Measurements from ENCODE around the gene AARS2.
"Not testable (repeated sequence)": the region's sequence is repeated elsewhere in the genome, so short reads cannot be mapped to it uniquely, and the experiment has no call there.

The AARS2 gene

DNA sequence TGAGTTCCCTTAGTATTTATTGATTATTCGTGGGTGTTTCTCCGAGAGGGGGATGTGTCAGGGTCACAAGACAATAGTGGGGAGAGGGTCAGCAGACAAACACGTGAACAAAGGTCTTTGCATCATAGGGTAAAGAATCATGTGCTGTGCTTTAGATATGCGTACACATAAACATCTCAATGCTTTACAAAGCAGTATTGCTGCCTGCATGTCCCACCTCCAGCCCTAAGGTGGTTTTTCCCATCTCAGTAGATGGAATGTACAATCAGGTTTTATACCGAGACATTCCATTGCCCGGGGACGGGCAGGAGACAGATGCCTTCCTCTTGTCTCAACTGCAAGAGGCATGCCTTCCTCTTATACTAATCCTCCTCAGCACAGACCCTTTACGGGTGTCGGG lies 15.1 kb upstream of the AARS2 start:
- not testable (repeated sequence) for DNase-seq

DNA sequence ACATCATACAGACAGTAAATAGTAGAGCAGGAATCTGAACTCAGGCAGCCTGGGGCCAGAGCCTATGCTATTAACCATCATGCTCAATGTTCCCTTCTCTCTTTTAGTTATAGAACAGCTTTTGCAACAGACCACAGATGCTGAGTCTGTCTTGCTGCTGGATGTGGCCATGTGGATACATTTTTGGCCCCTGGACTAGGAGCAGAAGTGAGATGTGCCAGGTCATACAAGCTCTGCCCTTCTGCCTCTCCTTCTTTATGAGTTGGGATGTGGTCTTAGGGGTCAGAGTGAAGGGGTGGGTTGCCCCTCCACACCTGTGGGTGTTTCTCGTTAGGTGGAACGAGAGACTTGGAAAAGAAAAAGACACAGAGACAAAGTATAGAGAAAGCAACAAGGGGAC lies 14.6 kb upstream of the AARS2 start:
- no peak for DNase-seq

DNA sequence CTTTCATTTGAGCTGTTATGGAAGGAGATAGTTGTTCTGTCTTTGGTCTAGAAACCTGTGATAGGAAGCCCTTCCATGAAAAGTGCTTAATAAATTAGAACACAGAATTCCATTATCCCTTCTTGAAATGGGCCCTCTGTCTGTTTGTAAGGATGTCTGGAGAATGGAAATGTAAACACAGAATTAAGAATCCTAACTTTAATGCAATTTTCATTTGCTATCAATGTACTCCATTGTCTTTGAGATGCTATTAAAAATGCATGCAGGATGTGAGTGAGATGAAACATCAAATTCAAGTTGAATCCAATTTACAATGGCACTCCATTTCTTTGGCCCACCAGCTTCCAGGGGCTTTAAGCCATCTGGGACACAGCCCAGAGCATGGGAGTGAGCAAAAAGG lies 13.9 kb upstream of the AARS2 start:
- DNase-seq: no peak

DNA sequence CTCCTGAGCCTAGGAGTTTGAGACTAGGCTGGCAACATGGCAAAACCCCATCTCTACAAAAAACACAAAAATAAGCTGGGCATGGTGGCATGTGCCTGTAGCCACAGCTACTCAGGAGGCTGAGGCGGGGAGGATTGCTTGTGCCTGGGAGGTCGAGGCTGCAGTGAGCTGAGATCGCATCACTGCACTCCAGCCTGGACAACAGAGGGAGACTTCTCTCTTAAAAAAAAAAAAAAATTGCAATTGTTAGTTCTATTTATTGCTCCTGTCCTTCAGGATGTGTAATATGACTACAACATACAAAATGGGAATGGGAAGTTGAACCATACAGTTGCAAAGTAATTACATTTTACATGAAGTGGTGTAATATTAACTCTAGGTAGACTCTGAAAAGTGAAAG lies 8.1 kb upstream of the AARS2 start:
- no peak for DNase-seq

DNA sequence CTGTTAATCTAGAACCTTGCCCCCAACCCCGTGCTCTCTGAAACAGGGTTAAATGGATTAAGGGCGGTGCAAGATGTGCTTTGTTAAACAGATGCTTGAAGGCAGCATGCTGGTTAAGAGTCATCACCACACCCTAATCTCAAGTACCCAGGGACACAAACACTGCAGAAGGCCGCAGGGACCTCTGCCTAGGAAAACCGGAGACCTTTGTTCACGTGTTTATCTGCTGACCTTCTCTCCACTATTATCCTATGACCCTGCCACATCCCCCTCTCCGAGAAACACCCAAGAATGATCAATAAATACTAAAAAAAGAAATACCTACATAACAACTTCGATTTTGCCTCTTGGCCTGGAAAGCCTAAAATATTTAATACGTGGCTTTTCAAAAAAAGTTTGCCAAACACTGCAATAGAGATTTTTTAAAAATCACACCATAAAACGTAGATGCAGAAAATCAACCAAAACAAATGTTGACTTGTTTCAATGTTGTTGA lies 4.0 kb upstream of the AARS2 start:
- DNase-seq: not testable (repeated sequence)

DNA sequence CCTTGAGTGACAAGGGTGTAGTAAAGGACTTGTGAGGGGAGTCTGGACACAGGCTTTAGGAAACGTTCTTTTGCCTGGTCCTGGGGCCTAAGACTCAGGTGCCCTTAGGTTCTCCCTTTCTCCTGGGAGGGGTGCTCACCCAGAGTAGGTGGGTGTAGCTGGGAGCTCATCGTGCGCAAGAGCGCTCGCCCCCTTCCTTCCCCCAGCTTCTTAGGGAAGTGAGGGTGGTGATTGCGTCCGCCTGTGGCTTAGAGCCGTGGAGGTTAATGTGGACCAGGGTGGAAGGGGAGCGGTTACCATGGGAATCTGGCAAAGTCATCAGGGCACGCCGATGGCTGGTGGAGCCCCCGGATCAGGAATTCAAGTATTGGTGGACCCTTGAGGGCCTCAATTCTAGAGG lies 3.3 kb upstream of the AARS2 start:
- DNase-seq: no peak

DNA sequence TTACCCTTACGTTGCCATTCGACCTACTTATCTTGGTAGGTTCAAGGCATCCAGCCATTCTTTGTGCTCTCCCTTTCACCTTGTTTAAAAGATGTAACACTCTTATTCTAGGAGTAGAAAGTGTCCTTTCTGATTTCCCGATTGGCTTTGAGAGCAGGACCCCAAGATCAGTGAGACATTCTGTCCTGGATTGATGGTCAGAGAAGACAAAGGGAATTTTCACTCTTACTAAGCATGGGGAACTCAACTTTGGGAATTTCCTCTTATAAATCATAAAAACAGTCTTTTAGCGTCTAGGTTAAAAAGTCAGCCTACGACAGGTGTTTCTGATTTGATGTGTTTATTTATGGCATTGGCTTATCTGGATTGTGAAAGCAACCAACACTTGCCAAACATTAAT lies 2.8 kb upstream of the AARS2 start:
- no peak for DNase-seq

DNA sequence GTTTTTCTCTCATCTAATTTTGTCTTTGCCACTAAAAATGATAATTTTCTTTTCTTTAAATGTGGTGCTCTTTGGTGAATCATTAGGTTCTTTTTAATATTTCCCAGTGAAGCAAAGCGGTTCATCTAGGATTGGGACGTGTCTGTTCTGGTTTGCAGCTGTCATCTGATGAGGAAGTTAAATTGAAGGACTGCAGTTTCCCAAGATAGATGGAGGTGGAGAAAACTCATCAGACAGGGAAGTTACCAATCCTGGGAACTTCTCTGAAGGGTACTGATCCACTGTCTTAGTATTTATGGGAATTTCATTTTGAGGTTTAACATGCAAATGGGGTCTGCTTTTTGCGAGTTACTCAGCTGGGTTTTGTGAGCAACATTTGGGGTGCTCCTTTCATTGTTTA lies 2.4 kb upstream of the AARS2 start:
- DNase-seq: no peak

DNA sequence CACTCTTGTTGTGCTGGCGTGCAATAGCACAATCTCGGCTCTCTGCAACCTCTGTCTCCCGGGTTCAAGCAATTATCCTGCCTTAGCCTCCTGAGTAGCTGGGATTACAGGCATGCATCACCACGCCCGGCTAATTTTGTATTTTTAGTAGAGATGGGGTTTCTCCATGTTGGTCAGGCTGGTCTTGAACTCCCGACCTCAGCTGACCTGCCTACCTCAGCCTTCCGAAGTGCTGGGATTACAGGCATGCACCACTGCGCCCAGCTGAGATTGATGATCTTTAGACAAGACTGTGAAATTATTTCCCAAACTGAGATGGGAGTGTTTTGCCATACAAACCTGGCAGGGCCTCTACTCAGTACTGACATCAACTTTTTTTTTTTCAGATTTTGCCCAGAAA lies 1.5 kb upstream of the AARS2 start:
- DNase-seq: not testable (repeated sequence)

DNA sequence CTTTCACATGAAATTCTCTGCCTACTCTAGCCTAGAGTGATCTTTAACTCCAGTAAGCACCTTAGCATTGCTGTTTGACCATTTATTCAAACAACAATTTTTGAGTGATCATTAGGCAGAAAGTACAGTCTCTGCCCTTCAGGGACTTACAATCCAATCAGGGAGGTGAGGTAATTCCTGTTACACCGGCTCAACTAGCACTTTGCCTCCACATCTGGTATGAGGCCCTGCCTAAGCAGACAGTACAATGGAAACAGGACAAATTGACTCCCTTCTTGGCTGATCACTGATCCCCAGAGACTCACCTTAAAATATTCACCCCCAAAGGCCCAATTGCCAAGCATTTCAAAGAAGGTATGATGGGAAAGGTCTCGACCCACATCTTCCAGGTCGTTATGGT lies 1.4 kb downstream of the AARS2 start:
- no peak for DNase-seq

DNA sequence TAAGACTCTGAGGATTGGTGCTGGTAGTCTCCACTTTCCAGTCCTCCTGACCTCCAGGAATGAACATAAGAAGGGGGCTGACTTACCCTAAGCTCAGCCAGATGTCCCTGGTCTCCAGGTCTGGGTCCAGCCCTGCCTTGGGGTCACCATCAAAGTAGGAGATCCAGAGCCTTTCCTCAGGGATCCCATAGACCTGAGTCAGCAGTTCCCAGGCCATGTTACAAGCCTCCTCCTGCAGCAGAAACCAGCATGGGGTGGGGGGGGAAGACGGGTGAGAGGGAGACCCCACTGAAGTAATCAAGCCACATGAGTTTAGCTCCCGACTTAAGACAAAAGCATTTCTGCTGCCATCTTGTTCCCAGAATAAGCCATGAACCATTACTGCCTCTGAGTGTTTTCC lies 1.8 kb downstream of the AARS2 start:
- no peak for DNase-seq

DNA sequence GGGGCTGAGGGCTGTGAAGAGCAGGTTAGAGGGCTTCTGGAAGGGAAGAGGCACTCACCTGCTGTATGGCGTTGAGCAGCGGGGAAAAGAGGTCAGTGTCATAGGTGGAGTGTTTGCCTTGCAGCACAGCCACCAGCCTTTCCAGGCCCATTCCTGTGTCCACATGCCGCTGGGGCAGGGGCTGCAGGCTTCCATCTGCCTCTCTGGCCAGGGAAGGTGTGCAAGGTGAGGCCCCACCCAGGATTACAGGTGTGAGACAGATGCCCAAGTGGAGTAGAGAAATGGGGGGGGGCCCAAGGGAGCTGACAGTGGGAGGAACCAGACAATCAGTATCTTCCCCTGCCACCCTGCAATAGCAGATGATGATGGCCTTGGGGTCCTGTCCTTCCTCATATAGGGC lies 2.9 kb downstream of the AARS2 start:
- DNase-seq: no peak

DNA sequence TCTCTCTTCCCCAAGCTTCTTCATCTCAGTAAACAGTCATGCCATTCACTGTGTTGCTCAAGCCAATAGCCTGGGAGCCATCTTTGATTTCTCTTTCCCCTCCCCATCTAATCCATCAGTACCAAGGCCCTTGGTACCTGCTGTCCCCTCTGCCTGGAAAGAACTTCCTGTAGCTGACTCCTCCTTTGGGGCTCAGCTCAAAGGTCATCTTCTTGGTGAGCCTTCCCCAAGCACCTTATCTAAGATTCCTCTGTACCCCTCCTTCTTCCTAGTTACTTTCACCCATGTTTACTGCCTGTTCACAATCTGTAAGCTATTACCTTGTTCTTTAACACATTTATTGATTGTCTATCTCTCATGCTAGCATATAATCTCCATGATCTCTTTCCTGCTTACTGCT lies 3.5 kb downstream of the AARS2 start:
- DNase-seq: no peak

DNA sequence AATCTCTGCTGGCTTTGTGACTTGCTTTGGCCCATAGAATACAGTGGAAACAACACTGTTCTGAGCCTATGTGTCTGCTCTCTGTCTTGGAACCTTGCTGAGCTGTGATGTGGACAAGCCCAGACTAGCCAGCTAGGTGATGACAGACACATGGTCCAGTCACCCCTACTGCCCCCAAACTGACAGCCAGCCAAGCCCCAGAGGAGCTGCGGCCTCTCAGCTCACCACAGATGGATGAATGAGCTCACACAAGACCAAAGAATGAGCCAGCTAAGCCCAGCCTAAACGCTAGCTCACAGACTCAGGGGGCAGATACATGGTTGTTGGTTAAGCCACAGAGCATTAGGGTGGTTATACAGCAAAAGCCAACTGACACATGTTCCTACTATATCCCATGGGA lies 4.1 kb downstream of the AARS2 start:
- DNase-seq: no peak

DNA sequence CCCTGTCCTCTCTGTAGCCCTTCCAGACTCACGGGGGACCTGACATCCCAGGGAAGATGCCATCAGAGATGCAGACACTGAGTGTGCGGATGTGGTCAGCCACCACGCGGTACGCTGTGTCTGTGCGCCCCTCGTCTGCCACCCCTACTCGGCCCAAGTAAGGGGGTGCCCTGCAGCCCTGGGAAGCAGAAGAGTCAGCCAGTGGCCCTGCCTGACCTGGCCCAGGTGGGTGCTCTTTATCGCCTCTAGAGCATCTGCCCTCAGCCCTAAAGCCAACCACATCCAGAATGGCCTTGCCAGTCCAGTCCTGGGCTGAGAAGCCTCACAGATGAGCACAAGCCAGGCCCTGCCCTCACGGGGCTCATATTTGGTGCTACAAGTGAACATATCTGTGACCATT lies 5.9 kb downstream of the AARS2 start:
- DNase-seq: no peak

DNA sequence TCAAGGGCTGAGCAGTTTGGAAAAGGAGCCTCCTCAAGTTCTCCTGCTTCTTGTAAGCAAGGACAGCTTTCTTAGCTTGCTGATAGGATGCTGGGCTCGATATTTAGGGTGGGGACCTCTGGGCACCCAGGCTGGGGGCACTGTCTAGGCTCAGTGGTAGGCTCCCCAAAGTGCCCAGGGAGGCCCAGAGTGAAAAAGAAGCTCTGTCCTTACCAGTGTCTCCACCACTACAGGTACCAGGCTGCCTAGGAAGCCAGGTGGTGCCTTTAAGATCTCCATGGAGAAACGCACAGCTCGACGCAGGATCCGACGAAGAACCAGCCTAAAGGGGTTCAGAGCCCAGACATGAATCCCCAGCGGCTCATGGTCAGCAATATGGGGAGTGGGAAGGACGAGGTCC lies 6.4 kb downstream of the AARS2 start:
- no peak for DNase-seq

DNA sequence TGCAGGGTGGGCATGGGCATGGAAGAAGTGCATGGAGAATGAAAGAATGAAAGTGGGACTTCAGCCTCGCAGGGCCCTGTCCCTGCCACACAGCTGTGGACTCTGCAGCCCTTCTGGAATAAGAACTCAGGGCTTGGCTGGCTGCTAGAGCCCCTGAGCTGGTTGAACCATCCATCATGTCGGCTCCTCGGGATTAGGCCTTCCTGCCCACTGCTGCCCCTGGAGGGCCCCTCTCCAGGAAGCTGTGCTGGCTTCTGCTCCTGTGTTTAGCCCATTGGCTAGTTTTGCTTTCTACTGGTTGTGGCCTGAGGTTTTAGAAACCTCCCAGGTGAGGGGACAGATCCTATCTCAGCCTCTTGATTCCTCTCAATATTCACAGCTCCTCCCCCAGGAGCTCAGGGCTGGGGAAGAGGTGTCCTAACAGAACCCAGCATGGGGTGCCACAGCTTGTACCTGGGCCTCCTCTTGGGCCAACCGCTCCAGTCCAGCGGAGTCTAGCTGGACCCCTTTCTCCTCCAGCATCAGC lies 7.9 kb downstream of the AARS2 start:
- DNase-seq: no peak

DNA sequence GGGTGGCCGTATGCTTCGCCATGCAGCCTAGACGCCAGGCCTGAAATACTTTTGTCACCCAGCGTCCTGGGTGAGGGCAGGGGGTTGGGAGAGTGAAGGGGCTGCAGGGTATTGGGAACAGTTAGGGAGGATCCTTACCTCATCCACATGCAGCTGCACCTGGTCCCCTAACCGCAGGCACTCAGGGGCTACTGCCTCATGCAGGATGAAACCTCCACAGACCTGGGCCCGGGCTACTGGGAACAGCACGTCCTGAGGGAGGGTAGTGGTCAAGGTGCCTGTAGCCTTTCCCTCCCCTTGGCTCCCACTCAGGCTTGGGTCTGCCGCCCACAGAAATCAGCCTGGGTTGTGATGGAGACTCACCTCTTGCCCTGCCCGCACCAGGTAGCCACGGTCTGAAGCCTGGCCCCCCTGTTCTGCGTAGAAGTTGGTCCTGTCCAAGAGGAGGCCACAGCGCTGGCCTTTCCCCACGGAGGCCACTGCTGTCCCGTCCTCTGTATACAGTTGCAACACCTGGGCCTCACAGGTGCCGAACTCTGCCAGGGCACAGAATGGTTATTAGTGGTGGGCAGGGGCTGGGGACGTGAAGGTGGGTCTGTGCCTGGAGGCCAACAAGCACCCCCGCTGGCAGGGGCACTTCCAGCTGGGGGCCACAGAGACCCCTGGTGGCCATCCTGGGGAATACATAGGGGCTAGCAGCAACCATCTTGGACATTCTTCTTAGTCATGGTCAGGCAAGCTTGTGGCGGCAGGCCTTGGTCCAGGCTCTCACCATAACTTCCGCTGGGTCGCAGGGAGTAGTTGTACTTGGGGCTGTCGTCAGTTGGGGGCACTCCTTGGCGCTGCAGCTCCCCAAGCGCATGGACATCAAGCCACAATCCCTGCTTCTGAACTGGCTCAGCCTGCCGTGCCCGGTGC lies 8.6 kb downstream of the AARS2 start:
- no peak for DNase-seq

DNA sequence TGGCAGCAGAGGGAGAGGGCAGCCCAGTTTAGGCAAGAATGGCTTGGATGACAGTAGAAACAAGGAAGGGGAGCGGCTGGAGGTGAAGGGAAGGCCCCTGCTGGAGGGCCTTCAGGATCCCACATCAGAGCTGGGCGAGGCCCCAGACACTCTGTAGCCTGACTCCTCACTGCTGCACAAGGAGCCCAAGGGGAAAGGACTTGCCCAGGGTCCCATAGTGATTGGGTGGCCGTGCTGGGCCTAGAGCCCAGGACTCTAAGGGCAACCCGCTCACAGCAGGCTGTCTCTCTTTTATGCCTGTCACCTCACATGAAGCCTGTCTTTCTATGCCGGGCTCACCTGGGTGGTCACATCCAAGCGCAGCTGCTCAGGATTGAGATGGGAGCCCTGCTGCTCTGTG lies 9.3 kb downstream of the AARS2 start:
- DNase-seq: no peak

DNA sequence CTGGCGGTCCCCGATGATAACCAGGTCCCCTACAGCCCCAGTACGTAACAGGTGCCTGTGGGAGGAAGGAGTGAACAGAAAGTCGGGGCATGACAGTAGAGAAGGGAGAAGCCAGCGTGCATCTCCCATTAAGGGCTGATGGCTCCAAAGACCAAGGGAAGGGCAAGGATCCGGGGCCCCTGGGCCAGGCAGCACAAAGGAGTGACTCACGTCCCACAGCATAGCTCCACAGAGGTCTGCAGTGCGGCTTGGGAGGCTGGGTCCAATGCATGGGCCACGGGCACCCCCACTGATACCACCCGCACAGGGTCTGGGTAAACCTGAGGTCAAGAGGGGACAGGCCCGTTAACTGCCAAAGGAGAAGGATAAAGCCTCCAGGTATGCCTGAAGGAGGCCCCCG lies 10.3 kb downstream of the AARS2 start:
- no peak for DNase-seq

DNA sequence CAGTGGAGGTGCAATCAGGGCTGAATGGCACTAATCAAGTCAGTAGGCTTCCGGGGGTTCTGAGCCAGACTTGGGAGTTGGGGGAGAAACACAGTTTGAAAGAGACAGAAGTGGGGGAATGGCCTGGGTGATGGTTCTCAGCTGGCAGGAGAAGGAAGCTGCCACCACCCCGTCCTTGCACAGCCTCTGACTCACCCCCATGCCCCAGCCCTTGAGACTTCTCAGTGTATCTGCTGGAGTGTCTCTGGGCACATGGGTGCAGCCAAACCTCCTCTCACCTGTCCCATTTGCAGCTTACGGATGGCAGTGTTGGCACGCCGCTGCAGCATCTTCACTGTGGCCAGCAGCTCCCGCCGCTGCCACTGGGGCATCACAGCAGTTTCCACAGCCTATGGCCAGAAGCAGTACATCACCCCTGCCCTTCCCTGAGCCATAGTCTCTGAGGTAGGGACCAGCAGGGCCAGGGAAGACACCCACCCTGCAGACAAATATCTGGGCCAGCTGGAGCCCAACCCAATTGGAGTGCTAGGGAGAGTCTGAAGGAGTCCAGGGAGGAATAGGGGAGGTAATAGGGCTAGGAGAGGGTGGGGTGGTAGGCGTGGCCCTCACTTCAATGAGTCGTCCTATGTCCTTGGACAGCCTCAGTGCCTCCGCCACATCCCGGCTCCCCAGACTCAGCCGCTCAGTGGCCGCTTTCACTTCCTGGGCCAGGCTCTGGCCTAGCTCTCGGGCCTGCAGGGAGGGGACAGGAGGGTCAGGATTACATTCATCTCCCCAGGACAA lies 11.2 kb downstream of the AARS2 start:
- DNase-seq: no peak

DNA sequence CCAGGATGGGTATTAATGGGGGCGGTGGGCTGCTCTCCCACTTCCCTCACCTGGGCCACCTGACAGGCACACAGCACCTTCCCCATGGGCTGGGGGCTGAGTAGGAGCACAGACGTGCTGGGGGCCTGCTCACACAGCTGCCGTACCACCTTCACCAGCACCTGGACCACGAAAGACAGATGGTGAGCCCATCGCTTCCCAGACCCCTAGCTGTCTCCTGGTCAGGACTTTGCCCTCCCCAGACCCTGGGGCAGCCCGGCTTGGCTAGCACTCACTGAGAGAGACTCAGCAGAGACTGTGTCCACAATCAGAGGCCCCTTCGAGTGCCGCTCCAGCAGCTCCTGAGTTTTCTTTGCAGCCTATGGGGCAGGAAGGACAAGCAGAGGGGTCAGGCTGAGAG lies 12.0 kb downstream of the AARS2 start:
- no peak for DNase-seq

DNA sequence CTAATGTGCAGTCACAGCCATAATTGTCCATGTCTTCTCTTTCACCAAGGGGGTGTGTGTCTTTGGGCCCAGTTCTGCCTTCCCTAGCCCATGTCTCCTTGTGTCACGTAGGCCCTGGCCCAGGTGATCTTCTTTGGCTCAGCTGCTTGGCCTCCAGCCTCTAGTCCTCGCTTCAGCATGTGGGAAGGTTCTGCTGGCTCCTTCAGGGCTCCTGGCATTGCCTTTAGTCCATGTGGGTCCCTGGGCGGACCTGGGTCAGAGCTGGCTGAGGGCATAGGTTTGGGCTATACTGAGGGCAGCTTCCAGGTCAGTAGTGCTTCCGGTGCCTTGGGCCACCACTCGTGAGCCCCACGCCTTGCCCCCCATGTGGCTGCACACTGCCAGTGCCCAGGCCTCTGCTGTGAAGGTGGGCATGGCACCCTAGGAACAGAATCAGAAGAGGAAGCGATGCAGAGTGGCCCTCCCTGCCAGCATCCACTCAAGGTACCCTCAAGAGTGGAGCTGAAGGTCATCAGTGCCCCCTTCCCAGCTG lies 12.8 kb downstream of the AARS2 start:
- DNase-seq: no peak

DNA sequence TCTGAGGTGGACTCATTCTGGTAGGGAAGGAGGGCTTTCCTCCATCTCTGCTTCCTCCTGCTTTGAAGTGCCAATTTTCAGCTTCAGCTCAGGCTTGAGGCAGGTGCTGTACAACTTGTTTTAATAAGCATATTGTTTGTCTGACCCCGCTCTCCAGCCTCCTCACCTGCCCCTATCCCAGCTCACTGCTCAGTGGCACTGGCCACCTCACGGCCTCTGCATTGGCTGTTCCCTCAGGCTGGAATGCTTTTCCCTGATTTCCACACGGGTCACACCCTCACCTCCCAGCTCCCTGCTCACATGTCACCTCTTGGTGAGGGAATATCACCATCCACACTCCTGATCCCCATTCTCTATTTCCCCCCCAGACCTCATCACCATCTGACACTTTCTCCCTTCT lies 14.3 kb downstream of the AARS2 start:
- no peak for DNase-seq
